ENCODE measurements around the gene MBNL2.

DNA sequence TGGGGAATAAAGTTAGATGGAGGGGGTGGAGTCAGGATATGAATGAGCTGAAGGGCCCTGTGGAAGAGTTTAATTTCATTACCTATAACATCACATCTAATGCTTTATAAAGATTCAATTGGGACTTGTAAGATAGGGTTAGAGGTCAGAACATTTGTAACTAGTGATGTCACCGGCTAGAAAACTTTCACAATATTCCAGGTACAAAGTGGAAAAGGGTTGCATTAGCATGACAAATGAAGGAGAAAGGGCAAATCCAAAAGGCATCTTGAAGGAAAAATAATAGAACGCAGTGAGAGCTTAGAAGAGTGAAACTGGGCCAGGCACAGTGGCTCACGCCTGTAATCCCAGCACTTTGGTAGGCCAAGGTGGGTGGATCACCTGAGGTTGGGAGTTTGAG is 7.6 kb downstream of the MBNL2 start:
- TF ChIP-seq, protein P1, sequence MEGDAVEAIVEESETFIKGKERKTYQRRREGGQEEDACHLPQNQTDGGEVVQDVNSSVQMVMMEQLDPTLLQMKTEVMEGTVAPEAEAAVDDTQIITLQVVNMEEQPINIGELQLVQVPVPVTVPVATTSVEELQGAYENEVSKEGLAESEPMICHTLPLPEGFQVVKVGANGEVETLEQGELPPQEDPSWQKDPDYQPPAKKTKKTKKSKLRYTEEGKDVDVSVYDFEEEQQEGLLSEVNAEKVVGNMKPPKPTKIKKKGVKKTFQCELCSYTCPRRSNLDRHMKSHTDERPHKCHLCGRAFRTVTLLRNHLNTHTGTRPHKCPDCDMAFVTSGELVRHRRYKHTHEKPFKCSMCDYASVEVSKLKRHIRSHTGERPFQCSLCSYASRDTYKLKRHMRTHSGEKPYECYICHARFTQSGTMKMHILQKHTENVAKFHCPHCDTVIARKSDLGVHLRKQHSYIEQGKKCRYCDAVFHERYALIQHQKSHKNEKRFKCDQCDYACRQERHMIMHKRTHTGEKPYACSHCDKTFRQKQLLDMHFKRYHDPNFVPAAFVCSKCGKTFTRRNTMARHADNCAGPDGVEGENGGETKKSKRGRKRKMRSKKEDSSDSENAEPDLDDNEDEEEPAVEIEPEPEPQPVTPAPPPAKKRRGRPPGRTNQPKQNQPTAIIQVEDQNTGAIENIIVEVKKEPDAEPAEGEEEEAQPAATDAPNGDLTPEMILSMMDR (IDR thresholded peaks at IDR 0.05) = no peak
- no peak for TF ChIP-seq POLR2A (IDR thresholded peaks at IDR 0.05)
- no peak for TF ChIP-seq POLR2AphosphoS5 (IDR thresholded peaks at IDR 0.05)

All from breast epithelium (tissue), 3 donors.